ENCODE data around the gene ELMO3. TPM values are rescaled to one million over a fixed set of nuclear protein-coding genes. Genes with fewer than 3 reads are reported as not detected.

The ELMO3 gene
- total RNA-seq, 1 experiment from 2014 or later, result 45.8 TPM

DNA sequence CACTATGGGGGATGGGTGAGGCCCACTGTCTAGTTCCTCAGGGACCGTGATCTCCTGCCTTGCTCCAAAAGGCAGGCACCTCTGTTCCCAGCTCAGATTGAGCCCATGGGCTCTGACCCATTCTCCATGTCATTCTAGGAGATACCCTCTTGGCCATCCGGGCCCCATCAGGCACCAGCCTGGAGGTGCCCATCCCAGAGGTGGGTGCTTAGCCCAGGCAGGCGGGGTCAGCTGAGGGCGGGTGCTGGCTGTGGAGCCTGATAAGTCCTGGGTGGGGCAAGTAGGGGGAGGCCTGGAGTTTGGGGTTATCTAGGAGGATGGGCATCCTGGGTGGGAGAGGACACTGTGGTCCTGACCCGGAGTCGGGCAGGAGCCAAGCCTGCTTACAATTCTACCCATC lies 4.7 kb upstream of the ELMO3 start:
- intact Hi-C loops (cut with micrococcal nuclease), result no loop called here

More for the DNA sequence above, 4.7 kb upstream of the ELMO3 start:
- Histone ChIP-seq H4K20me1 (ENCODE audit: insufficient read depth) (no peaks in the 10 kb centered on the region; the same call in 1 of the 2 replicates), H3K79me2 (ENCODE audit: insufficient read depth, low read length) (peaks cover 53% of the 10 kb centered on the region), H3K4me2 (ENCODE audit: low read length) (peak overlapping the region; percentile 95), H3K36me3 (ENCODE audit: control insufficient read depth in 1 of 2, insufficient read depth in 2 of 2, low read length in 2 of 2) (peaks cover 24 to 40% of the 10 kb centered on the region in 2 experiments; a peak in 3 of 4 replicates), H3K4me1 (ENCODE audit: control insufficient read depth in 1 of 2, insufficient read depth in 2 of 2, low read length in 2 of 2) (peaks cover 22 to 39% of the 10 kb centered on the region in 2 experiments), H3K9me2 (ENCODE audit: insufficient read depth) (no peaks in the 10 kb centered on the region), H3K4me3 (replicated peaks in 1 of 2; ENCODE audit: low read depth in 1 of 2, low read length in 2 of 2) (no peak overlapping the region), H3K27ac (ENCODE audit: low read depth, low read length) (peak overlapping the region; percentile 21; the same call in 1 of the 2 replicates), H3K9me3 (ENCODE audit: control insufficient read depth in 1 of 2, insufficient read depth in 1 of 2, low read depth in 1 of 2, low read length in 2 of 2) (no peaks in the 10 kb centered on the region), H3K9ac (ENCODE audit: low read length) (no peak overlapping the region), H3K27me3 (ENCODE audit: insufficient read depth, low read length) (no peaks in the 10 kb centered on the region), H2AFZ (ENCODE audit: low read depth, low read length, poor library complexity, severe bottlenecking) (no peak overlapping the region)
- POLR2A ChIA-PET, result no interaction called here
- DNase-seq (ENCODE audit: low read depth, low spot score) (no peak), ATAC-seq (no peak)
- RAD21 ChIA-PET (ENCODE audit: low non-redundant PET in 1 of 2, low total read pairs in 2 of 2, uncharacterized antibody in 2 of 2, unreplicated experiment in 2 of 2), result no interaction called here
- CTCF ChIA-PET, result no interaction called here
- BruUV-seq (replicated peaks), result no TSS peak
- no peak for TF ChIP-seq RAD21 (IDR thresholded peaks at IDR 0.05; ENCODE audit: low read depth)
- TF ChIP-seq, protein P1, sequence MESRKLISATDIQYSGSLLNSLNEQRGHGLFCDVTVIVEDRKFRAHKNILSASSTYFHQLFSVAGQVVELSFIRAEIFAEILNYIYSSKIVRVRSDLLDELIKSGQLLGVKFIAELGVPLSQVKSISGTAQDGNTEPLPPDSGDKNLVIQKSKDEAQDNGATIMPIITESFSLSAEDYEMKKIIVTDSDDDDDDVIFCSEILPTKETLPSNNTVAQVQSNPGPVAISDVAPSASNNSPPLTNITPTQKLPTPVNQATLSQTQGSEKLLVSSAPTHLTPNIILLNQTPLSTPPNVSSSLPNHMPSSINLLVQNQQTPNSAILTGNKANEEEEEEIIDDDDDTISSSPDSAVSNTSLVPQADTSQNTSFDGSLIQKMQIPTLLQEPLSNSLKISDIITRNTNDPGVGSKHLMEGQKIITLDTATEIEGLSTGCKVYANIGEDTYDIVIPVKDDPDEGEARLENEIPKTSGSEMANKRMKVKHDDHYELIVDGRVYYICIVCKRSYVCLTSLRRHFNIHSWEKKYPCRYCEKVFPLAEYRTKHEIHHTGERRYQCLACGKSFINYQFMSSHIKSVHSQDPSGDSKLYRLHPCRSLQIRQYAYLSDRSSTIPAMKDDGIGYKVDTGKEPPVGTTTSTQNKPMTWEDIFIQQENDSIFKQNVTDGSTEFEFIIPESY (IDR thresholded peaks at IDR 0.05; ENCODE audit: extremely low read depth, insufficient replicate concordance, low read length), result no peak
- no peak for TF ChIP-seq TCF7L2 (IDR thresholded peaks at IDR 0.05; ENCODE audit: borderline replicate concordance, extremely low read depth, insufficient read depth, insufficient read length)
- no peak for TF ChIP-seq MAX (IDR thresholded peaks at IDR 0.05)
- TF ChIP-seq POLR2A (IDR thresholded peaks at IDR 0.05; ENCODE audit: borderline replicate concordance, extremely low read depth, insufficient read depth, insufficient read length), result no peak
- TF ChIP-seq EZH2phosphoT487 (IDR thresholded peaks at IDR 0.05; ENCODE audit: borderline replicate concordance), result no peak
- no peak for TF ChIP-seq EGR1 (IDR thresholded peaks at IDR 0.05; ENCODE audit: low read depth)
- TF ChIP-seq ZNF274 (IDR thresholded peaks at IDR 0.05; ENCODE audit: low read depth, low read length), result no peak
- no peak for TF ChIP-seq CTCF (IDR thresholded peaks at IDR 0.05 in 2 of 3, conservative IDR thresholded peaks at IDR 0.05 in 1 of 3; ENCODE audit: borderline replicate concordance in 1 of 3, insufficient read depth in 1 of 3, low read depth in 2 of 3, low read length in 2 of 3)
- TF ChIP-seq CBX3 (IDR thresholded peaks at IDR 0.05; ENCODE audit: low read depth), result no peak
- no peak for TF ChIP-seq SRF (IDR thresholded peaks at IDR 0.05; ENCODE audit: low read depth)
- no peak for TF ChIP-seq POLR2AphosphoS5 (IDR thresholded peaks at IDR 0.05; ENCODE audit: low read depth, low read length)

Data from HCT116 (cell line).